Cardiac fibroblast (primary cell): ENCODE results near the gene ENAH.
A peak's percentile ranks its signal among the peaks of the same experiment; 100 is the strongest.
"Not testable (repeated sequence)": the region's sequence is repeated elsewhere in the genome, so short reads cannot be mapped to it uniquely, and the experiment has no call there.

Experiments
- DNase-seq, 2 donors: peaks; one replicate each; pipeline versions ENCODE4 v3.0.0 to v3.0.0-alpha.2; 2010; ENCODE audit warnings: low read depth in 2 of 2
- H3K4me3 ChIP-seq, 2 donors: replicated peaks in 1 of 2; 1 replicate in 1 of 2; 2 replicates in 1 of 2; pipeline ENCODE4 v1.5.1; 2011; ENCODE audit warnings: low read depth in 2 of 2, low read length in 2 of 2, mild to moderate bottlenecking in 2 of 2, moderate library complexity in 1 of 2
- CTCF ChIP-seq: IDR thresholded peaks from one replicate; pipeline ENCODE4 v1.5.1; 2011; ENCODE audit warnings: low read depth, mild to moderate bottlenecking, low read length, inconsistent platforms

The ENAH gene

GRCh38 chr1:225635649-225636048 is 17.3 kb downstream of the ENAH start:
- TF ChIP-seq CTCF: no peak
- DNase-seq: peak in 1 of 2 donors; percentile 55
- H3K4me3 ChIP-seq: no peak overlapping the region

DNA sequence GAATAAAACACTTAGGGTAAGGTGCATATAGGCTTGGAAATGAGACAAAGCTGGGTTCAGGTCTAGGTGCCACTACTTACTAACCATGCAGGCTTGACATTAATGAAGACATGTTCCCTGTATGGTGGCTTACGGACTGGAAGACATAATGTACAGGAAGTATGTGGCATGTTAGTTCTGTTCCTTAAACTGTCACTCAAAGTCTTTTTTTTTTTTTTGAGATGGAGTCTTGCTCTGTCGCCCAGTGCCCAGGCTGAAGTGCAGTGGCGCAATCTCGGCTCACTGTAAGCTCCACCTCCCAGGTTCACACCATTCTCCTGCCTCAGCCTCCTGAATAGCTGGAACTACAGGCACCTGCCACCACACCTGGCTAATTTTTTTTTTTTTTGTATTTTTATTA is 20.1 kb downstream of the ENAH start:
- DNase-seq, H3K4me3 ChIP-seq: not testable (repeated sequence)

GRCh38 chr1:225631021-225631663 is 21.8 kb downstream of the ENAH start:
- peak in 1 of 2 donors; percentile 53 for DNase-seq
- H3K4me3 ChIP-seq: no peak overlapping the region
- no peak for TF ChIP-seq CTCF

DNA sequence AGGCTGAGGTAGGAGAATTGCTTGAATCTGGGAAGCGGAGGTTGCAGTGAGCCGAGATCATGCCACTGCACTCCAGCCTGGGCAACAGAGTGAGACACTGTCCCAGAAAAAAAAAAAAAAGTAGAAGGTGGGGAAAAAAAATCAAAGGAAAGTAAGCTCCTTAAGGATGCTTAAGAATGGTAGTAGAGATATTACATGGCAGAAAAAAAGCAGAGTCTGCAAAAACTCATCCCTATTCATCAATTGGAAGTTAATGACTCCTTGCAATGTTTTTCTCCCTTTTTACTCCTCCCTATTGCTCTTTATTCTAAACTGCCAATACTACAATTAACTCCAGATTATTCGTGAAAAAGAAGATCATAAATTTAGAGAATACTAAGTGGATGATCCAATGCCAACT is 23.4 kb downstream of the ENAH start:
- DNase-seq: no peak
- H3K4me3 ChIP-seq: no peak overlapping the region
- no peak for TF ChIP-seq CTCF

- not testable (repeated sequence) for H3K4me3 ChIP-seq, DNase-seq
Measured at GRCh38 chr1:225628794-225629193, 24.1 kb downstream of the ENAH start.

- H3K4me3 ChIP-seq: no peak overlapping the region
- no peak for DNase-seq
- TF ChIP-seq CTCF: no peak
Measured at GRCh38 chr1:225627304-225627947, 25.5 kb downstream of the ENAH start.

DNA sequence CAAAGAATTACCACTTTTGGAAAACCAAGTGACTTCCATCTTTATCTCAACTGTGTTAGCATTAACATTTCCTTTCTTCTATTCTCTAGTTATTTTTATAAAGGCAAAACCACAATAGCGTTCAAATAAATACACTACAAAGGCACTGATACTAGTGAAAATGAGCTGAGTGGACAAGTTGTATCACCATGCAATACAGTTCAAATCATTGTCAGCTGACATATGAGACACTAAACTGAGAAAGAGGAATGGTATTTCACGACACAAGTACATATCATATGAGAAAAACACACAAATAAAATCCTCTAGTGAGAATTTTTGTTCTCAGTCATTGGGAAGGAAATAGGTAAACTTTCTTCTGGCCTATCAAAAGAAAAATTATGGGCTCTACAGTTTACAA is 26.2 kb downstream of the ENAH start:
- TF ChIP-seq CTCF: no peak
- H3K4me3 ChIP-seq: no peak overlapping the region
- DNase-seq: peak in 1 of 2 donors; percentile 65

- TF ChIP-seq CTCF: no peak
- DNase-seq: no peak
- H3K4me3 ChIP-seq: no peak overlapping the region
Measured at GRCh38 chr1:225617956-225618355, 35.0 kb downstream of the ENAH start.
